ENCODE data around the gene KCNMB3.

DNA sequence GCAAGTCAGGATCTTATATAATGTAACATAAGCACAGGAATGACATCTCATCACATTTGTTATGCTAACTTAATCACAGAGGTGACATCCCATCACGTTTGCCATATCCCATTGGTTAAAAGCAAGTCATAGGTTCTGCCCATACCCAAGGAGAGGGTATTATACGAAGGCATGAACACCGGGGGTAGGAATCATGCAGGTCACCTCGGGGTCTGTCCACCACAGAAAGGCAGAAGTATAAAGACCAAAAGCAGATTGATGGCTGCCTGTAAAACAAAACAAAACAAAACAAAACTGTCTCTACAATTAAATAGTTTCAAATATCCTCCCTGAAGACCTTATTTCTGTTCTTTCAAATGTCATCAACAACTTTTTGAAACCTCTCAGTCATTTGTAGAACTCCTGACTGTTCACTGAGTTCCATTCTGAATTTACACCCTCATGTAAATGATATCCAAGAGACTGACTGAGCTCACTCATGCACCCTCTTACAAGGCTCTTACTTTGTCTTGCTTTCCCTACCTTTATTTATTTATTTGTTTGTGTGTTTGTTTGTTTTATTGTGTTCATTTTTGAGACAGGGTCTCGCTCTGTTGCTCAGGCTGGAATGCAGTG lies 49.2 kb upstream of the KCNMB3 start:
- TF ChIP-seq EP300 (conservative IDR thresholded peaks at IDR 0.05; ENCODE audit: poor library complexity, severe bottlenecking), result no peak
- TF ChIP-seq, protein P1, sequence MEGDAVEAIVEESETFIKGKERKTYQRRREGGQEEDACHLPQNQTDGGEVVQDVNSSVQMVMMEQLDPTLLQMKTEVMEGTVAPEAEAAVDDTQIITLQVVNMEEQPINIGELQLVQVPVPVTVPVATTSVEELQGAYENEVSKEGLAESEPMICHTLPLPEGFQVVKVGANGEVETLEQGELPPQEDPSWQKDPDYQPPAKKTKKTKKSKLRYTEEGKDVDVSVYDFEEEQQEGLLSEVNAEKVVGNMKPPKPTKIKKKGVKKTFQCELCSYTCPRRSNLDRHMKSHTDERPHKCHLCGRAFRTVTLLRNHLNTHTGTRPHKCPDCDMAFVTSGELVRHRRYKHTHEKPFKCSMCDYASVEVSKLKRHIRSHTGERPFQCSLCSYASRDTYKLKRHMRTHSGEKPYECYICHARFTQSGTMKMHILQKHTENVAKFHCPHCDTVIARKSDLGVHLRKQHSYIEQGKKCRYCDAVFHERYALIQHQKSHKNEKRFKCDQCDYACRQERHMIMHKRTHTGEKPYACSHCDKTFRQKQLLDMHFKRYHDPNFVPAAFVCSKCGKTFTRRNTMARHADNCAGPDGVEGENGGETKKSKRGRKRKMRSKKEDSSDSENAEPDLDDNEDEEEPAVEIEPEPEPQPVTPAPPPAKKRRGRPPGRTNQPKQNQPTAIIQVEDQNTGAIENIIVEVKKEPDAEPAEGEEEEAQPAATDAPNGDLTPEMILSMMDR (IDR thresholded peaks at IDR 0.05; ENCODE audit: poor library complexity, severe bottlenecking), result no peak
- TF ChIP-seq, protein P2, sequence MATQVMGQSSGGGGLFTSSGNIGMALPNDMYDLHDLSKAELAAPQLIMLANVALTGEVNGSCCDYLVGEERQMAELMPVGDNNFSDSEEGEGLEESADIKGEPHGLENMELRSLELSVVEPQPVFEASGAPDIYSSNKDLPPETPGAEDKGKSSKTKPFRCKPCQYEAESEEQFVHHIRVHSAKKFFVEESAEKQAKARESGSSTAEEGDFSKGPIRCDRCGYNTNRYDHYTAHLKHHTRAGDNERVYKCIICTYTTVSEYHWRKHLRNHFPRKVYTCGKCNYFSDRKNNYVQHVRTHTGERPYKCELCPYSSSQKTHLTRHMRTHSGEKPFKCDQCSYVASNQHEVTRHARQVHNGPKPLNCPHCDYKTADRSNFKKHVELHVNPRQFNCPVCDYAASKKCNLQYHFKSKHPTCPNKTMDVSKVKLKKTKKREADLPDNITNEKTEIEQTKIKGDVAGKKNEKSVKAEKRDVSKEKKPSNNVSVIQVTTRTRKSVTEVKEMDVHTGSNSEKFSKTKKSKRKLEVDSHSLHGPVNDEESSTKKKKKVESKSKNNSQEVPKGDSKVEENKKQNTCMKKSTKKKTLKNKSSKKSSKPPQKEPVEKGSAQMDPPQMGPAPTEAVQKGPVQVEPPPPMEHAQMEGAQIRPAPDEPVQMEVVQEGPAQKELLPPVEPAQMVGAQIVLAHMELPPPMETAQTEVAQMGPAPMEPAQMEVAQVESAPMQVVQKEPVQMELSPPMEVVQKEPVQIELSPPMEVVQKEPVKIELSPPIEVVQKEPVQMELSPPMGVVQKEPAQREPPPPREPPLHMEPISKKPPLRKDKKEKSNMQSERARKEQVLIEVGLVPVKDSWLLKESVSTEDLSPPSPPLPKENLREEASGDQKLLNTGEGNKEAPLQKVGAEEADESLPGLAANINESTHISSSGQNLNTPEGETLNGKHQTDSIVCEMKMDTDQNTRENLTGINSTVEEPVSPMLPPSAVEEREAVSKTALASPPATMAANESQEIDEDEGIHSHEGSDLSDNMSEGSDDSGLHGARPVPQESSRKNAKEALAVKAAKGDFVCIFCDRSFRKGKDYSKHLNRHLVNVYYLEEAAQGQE (IDR thresholded peaks at IDR 0.05; ENCODE audit: borderline replicate concordance), result no peak

Data from neural cell (in vitro differentiated cells).